ENCODE measurements around the gene GFOD1. TPM values are rescaled to one million over a fixed set of nuclear protein-coding genes. Genes with fewer than 3 reads are reported as not detected.

Gene GFOD1
- total RNA-seq, 4 donors from 2014 or later = 7.3 to 15.9 (median 12.4) TPM

GRCh38 chr6:13368079-13368730 is 119.2 kb downstream of the GFOD1 start:
- no peak overlapping the region for H3K4me3 ChIP-seq (ENCODE audit: low read depth, poor library complexity, severe bottlenecking)
- intact Hi-C loops (cut with DNase I; ENCODE audit: low total_unique reads) = no loop called here
- DNase-seq (ENCODE audit: low spot score in 2 of 2) = no peak
- TF ChIP-seq POLR2A (IDR thresholded peaks at IDR 0.05) (no peak), CTCF (IDR thresholded peaks at IDR 0.05) (no peak)
- WGBS, 2 donors = 51 to 73% methylated on average over 7 of the region's 7 CpGs

- 60 to 66% methylated on average over 3 of the region's 3 CpGs for WGBS, 2 donors
- no peak for DNase-seq (ENCODE audit: low spot score in 2 of 2)
- no peak for TF ChIP-seq POLR2A (IDR thresholded peaks at IDR 0.05)
- no peak overlapping the region for H3K4me3 ChIP-seq (ENCODE audit: low read depth, poor library complexity, severe bottlenecking)
- intact Hi-C loops (cut with DNase I; ENCODE audit: low total_unique reads) = no loop called here
These were observed 120.0 kb downstream of the GFOD1 start for GRCh38 chr6:13367396-13367795.

GRCh38 chr6:13365320-13365719 is 122.1 kb downstream of the GFOD1 start:
- intact Hi-C loops (cut with DNase I; ENCODE audit: low total_unique reads) = no loop called here
- DNase-seq (ENCODE audit: low spot score in 2 of 2) = no peak
- WGBS, 2 donors = 95 to 97% methylated on average over 39 of the region's 39 CpGs
- no peak overlapping the region for H3K4me3 ChIP-seq (ENCODE audit: low read depth, poor library complexity, severe bottlenecking)
- TF ChIP-seq POLR2A (IDR thresholded peaks at IDR 0.05) (no peak), CTCF (IDR thresholded peaks at IDR 0.05) (no peak)

- no peak for DNase-seq (ENCODE audit: low spot score in 2 of 2)
- 97 to 98% methylated on average over 24 to 32 of the region's 34 CpGs for WGBS, 2 donors
- no peak overlapping the region for H3K4me3 ChIP-seq (ENCODE audit: low read depth, poor library complexity, severe bottlenecking)
- TF ChIP-seq POLR2A (IDR thresholded peaks at IDR 0.05) = no peak
- TF ChIP-seq CTCF (IDR thresholded peaks at IDR 0.05) = no peak
- intact Hi-C loops (cut with DNase I; ENCODE audit: low total_unique reads) = no loop called here
These were observed 122.6 kb downstream of the GFOD1 start for GRCh38 chr6:13364842-13365241.

- no peak overlapping the region for H3K4me3 ChIP-seq (ENCODE audit: low read depth, poor library complexity, severe bottlenecking)
- WGBS, 2 donors = 78 to 86% methylated on average over 5 of the region's 5 CpGs
- intact Hi-C loops (cut with DNase I; ENCODE audit: low total_unique reads) = no loop called here
- TF ChIP-seq POLR2A (IDR thresholded peaks at IDR 0.05) = no peak
- no peak for DNase-seq (ENCODE audit: low spot score in 2 of 2)
These were observed 125.0 kb downstream of the GFOD1 start for GRCh38 chr6:13362412-13362811.

- H3K4me3 ChIP-seq (ENCODE audit: low read depth, poor library complexity, severe bottlenecking) = no peak overlapping the region
- WGBS, 2 donors = 71 to 76% methylated on average over 6 of the region's 6 CpGs
- intact Hi-C loops (cut with DNase I; ENCODE audit: low total_unique reads) = no loop called here
- TF ChIP-seq CTCF (IDR thresholded peaks at IDR 0.05) = no peak
- TF ChIP-seq POLR2A (IDR thresholded peaks at IDR 0.05) = no peak
- DNase-seq (ENCODE audit: low spot score in 2 of 2) = no peak
These were observed 126.5 kb downstream of the GFOD1 start for GRCh38 chr6:13360671-13361540.
